ENCODE measurements around the gene TMC2.

- TF ChIP-seq POLR2A (IDR thresholded peaks at IDR 0.05) (no peak), CTCF (IDR thresholded peaks at IDR 0.05) (no peak)
These were observed 22.4 kb downstream of the TMC2 start for GRCh38 chr20:2558581-2559278.

Measured in breast epithelium (tissue), 3 donors.